Natural killer cell (primary cell): ENCODE measurements around the gene ZBTB42. TPM values are rescaled to one million over a fixed set of nuclear protein-coding genes. Genes with fewer than 3 reads are reported as not detected.
A peak's percentile ranks its signal among the peaks of the same experiment; 100 is the strongest.

Experiments
- ATAC-seq, 3 donors: fragments of 150-1000 bp in 2 of 3; fragments of 200-7000 bp in 1 of 3; cut with Tn5 transposase; 1 replicate in 1 of 3; 2 replicates in 2 of 3; pipeline ENCODE4 v1.10.0; 2021; ENCODE audit warnings: mild to moderate bottlenecking in 2 of 3, moderate library complexity in 2 of 3
- DNase-seq, 2 donors: peaks; one replicate each; pipeline versions ENCODE4 v3.0.0 to v3.0.0-alpha.2; 2013 to 2021; ENCODE audit warnings: mixed read lengths in 1 of 2
- H3K27ac ChIP-seq: one replicate; pipeline ENCODE4 v1.5.1; 2013; ENCODE audit warnings: mild to moderate bottlenecking, low read length
- H3K27me3 ChIP-seq: one replicate; pipeline ENCODE4 v1.6.1; 2013; ENCODE audit warnings: low read length; ENCODE audit not compliant: control insufficient read depth, insufficient read depth
- H3K36me3 ChIP-seq: one replicate; pipeline ENCODE4 v1.6.1; 2013; ENCODE audit warnings: low read length; ENCODE audit not compliant: control insufficient read depth, insufficient read depth
- H3K4me1 ChIP-seq: one replicate; pipeline ENCODE4 v1.6.1; 2013; ENCODE audit warnings: low read length; ENCODE audit not compliant: control insufficient read depth, insufficient read depth
- H3K4me3 ChIP-seq: one replicate; pipeline ENCODE4 v1.5.1; 2013; ENCODE audit warnings: low read length
- H3K9me3 ChIP-seq: one replicate; pipeline ENCODE4 v1.6.1; 2013; ENCODE audit warnings: low read length; ENCODE audit not compliant: control insufficient read depth, insufficient read depth
- H3K27ac Mint-ChIP-seq, 2 donors: one replicate each; pipeline ENCODE4 v1.8.0; 2022; ENCODE audit warnings: mild to moderate bottlenecking in 2 of 2, mixed read lengths in 2 of 2, moderate library complexity in 1 of 2
- H3K27me3 Mint-ChIP-seq, 2 donors: one replicate each; pipeline ENCODE4 v1.8.0; 2022; ENCODE audit warnings: low read depth in 2 of 2, mixed read lengths in 2 of 2
- H3K36me3 Mint-ChIP-seq: one replicate; pipeline ENCODE4 v1.8.0; 2022; ENCODE audit warnings: mixed read lengths
- H3K4me1 Mint-ChIP-seq, 2 donors: one replicate each; pipeline ENCODE4 v1.8.0; 2022; ENCODE audit warnings: mixed read lengths in 2 of 2
- H3K4me3 Mint-ChIP-seq: one replicate; pipeline ENCODE4 v1.8.0; 2022; ENCODE audit warnings: mild to moderate bottlenecking, moderate library complexity, mixed read lengths
- H3K9me3 Mint-ChIP-seq, 2 donors: one replicate each; pipeline ENCODE4 v1.8.0; 2022; ENCODE audit warnings: mixed read lengths in 2 of 2
- WGBS: methylation state at CpG from one replicate; pipeline ENCODE4 v1.1.7; 2013; ENCODE audit warnings: missing lambda C conversion rate; ENCODE audit not compliant: insufficient coverage; 5-methylcytosine and 5-hydroxymethylcytosine counted together
- intact Hi-C: fragments of 100-400 bp; cut with micrococcal nuclease; formaldehyde crosslinking; loops from one replicate; pipeline ENCODE4 v1.14.2; 2022
- total RNA-seq, 4 donors: library from RNA; stranded (reverse); fragments of 120-200 nt in 1 of 4; gene quantifications; one replicate each; pipeline versions ENCODE4 v1.2.3 to v1.2.4, GENCODE V29; 2013 to 2022
- TF ChIP-seq, protein P1 (sequence below): fragments of 200-600 bp; IDR thresholded peaks from one replicate; pipeline ENCODE4 v1.8.0; 2022; ENCODE audit warnings: antibody characterized with exemption

Gene ZBTB42
- total RNA-seq, 3 donors from 2014 or later (not counting 1 experiment from before 2014, with no cell fraction given) = 3.6 to 4.5 (median 3.7) TPM

GRCh38 chr14:104784846-104785707 lies 15.8 kb upstream of the ZBTB42 start:
- no peak overlapping the region for H3K4me3 ChIP-seq
- Mint-ChIP-seq H3K9me3 (no peaks in the 10 kb centered on the region), H3K36me3 (no peaks in the 10 kb centered on the region), H3K4me1 (peaks cover 0 to 34% of the 10 kb centered on the region in 2 donors), H3K4me3 (no peak overlapping the region), H3K27ac (peak overlapping the region in 1 of 2 donors; percentile 74), H3K27me3 (no peaks in the 10 kb centered on the region)
- no peak for ATAC-seq
- TF ChIP-seq, protein P1, sequence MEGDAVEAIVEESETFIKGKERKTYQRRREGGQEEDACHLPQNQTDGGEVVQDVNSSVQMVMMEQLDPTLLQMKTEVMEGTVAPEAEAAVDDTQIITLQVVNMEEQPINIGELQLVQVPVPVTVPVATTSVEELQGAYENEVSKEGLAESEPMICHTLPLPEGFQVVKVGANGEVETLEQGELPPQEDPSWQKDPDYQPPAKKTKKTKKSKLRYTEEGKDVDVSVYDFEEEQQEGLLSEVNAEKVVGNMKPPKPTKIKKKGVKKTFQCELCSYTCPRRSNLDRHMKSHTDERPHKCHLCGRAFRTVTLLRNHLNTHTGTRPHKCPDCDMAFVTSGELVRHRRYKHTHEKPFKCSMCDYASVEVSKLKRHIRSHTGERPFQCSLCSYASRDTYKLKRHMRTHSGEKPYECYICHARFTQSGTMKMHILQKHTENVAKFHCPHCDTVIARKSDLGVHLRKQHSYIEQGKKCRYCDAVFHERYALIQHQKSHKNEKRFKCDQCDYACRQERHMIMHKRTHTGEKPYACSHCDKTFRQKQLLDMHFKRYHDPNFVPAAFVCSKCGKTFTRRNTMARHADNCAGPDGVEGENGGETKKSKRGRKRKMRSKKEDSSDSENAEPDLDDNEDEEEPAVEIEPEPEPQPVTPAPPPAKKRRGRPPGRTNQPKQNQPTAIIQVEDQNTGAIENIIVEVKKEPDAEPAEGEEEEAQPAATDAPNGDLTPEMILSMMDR = no peak
- peaks cover 39% of the 10 kb centered on the region for H3K4me1 ChIP-seq
- H3K9me3 ChIP-seq = no peaks in the 10 kb centered on the region
- intact Hi-C loops = no loop called here
- peaks cover 9% of the 10 kb centered on the region for H3K36me3 ChIP-seq
- 83% methylated on average over 35 of the region's 36 CpGs for WGBS
- H3K27ac ChIP-seq = no peak overlapping the region
- H3K27me3 ChIP-seq = no peaks in the 10 kb centered on the region
- no peak for DNase-seq

DNA sequence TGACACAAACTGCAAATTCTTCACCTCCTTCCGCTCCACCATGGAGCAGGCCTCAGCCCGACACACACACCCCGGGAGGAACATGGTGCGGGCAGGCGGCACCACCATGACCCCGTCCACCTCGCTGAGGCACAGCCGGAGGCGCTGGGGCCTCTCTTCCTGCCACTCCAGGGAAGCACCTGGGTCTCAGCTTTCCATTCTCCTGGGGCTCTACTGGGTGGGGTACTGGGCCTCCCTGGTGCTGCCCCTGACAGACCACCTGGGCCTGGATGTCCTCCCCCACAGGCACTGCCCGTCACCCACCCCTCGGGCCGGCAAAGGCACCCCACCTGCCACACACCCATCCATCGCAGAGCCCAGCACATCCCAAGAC lies 15.2 kb upstream of the ZBTB42 start:
- intact Hi-C loops = no loop called here
- Mint-ChIP-seq H3K4me3 (no peak overlapping the region), H3K27me3 (no peaks in the 10 kb centered on the region), H3K9me3 (no peaks in the 10 kb centered on the region), H3K36me3 (no peaks in the 10 kb centered on the region), H3K27ac (peak overlapping the region in 1 of 2 donors; percentile 74), H3K4me1 (peaks cover 0 to 35% of the 10 kb centered on the region in 2 donors)
- Histone ChIP-seq H3K36me3 (peaks cover 12% of the 10 kb centered on the region), H3K4me1 (peaks cover 41% of the 10 kb centered on the region), H3K9me3 (no peaks in the 10 kb centered on the region), H3K27ac (no peak overlapping the region), H3K27me3 (no peaks in the 10 kb centered on the region), H3K4me3 (no peak overlapping the region)
- DNase-seq = no peak
- 90% methylated on average over 13 of the region's 13 CpGs for WGBS
- TF ChIP-seq, protein P1 = no peak
- no peak for ATAC-seq

- TF ChIP-seq, protein P1 = no peak
- H3K27me3 Mint-ChIP-seq = no peaks in the 10 kb centered on the region
- Histone ChIP-seq H3K4me1 (peaks cover 45% of the 10 kb centered on the region), H3K27me3 (no peaks in the 10 kb centered on the region), H3K27ac (no peak overlapping the region), H3K36me3 (peaks cover 16% of the 10 kb centered on the region), H3K4me3 (no peak overlapping the region), H3K9me3 (no peaks in the 10 kb centered on the region)
- intact Hi-C loops = no loop called here
- H3K4me1 Mint-ChIP-seq = peaks cover 0 to 39% of the 10 kb centered on the region in 2 donors
- WGBS = 25% methylated on average over 14 of the region's 14 CpGs
- no peaks in the 10 kb centered on the region for H3K36me3 Mint-ChIP-seq
- H3K4me3 Mint-ChIP-seq = no peak overlapping the region
- DNase-seq (peak in 1 of 2 donors; percentile 53), ATAC-seq (peak; percentile 62 to 76 (median 69))
- no peaks in the 10 kb centered on the region for H3K9me3 Mint-ChIP-seq
- peak overlapping the region; percentile 31 to 74 for H3K27ac Mint-ChIP-seq
Observed at GRCh38 chr14:104786091-104786586, 14.8 kb upstream of the ZBTB42 start.
